Mucosa of descending colon (tissue), 3 donors: Measurements from ENCODE around the gene SLC4A2. TPM values are rescaled to one million over a fixed set of nuclear protein-coding genes. Genes with fewer than 3 reads are reported as not detected.
A peak's percentile ranks its signal among the peaks of the same experiment; 100 is the strongest.

Source experiments
- ATAC-seq: fragments of 200-7000 bp; cut with Tn5 transposase; one replicate; pipeline ENCODE4 v1.9.1; 2020; ENCODE audit warnings: mild to moderate bottlenecking, moderate library complexity
- DNase-seq, 3 donors: peaks; one replicate each; pipeline ENCODE4 v3.0.0-alpha.2; 2020
- H3K36me3 ChIP-seq: fragments of 200-600 bp; one replicate; pipeline ENCODE4 v1.8.0; 2021; ENCODE audit warnings: low read depth, mild to moderate bottlenecking
- H3K4me1 ChIP-seq: fragments of 200-600 bp; one replicate; pipeline ENCODE4 v1.8.0; 2021; ENCODE audit warnings: low read depth, mild to moderate bottlenecking
- H3K4me3 ChIP-seq: fragments of 200-600 bp; one replicate; pipeline ENCODE4 v1.8.0; 2021; ENCODE audit warnings: mild to moderate bottlenecking
- H3K9me3 ChIP-seq: fragments of 200-600 bp; one replicate; pipeline ENCODE4 v1.8.0; 2021; ENCODE audit warnings: mild to moderate bottlenecking
- intact Hi-C, 2 donors: fragments of 100-400 bp; cut with DNase I in 1 of 2; cut with micrococcal nuclease in 1 of 2; formaldehyde crosslinking; loops; one replicate each; pipeline versions ENCODE4 v1.11.0 to v1.11.1; 2022; cut with DNase I, micrococcal nuclease
- total RNA-seq, 3 donors: library from RNA; stranded (reverse); fragmentation: NEBNext Ultra II Directional in 2 of 3; extraction: Animal tissue kit (Norgen Biotek cat#: 25700) in 2 of 3; gene quantifications; one replicate each; pipeline versions ENCODE4 v1.2.1 to v1.2.4, GENCODE V29; 2021 to 2023
- TF ChIP-seq, protein P1 (sequence below): fragments of 200-600 bp; IDR thresholded peaks from one replicate; pipeline ENCODE4 v1.8.0; 2022; ENCODE audit warnings: antibody characterized with exemption, mild to moderate bottlenecking
- donor health status: DM: no; HTN: no; CAD: no; lungs with moderate emphysema.
- donor health status: DM: no; HTN: no; CAD: no.
- donor health status: DM: no; HTN: yes; CAD: no.

Gene SLC4A2
- total RNA-seq, 3 donors from 2014 or later: 82.2 to 168 (median 89.5) TPM

- Histone ChIP-seq H3K4me1 (peaks cover 13% of the 10 kb centered on the region), H3K9me3 (no peaks in the 10 kb centered on the region), H3K36me3 (no peaks in the 10 kb centered on the region), H3K4me3 (no peak overlapping the region)
- ATAC-seq: no peak
- DNase-seq: no peak
- TF ChIP-seq, protein P1, sequence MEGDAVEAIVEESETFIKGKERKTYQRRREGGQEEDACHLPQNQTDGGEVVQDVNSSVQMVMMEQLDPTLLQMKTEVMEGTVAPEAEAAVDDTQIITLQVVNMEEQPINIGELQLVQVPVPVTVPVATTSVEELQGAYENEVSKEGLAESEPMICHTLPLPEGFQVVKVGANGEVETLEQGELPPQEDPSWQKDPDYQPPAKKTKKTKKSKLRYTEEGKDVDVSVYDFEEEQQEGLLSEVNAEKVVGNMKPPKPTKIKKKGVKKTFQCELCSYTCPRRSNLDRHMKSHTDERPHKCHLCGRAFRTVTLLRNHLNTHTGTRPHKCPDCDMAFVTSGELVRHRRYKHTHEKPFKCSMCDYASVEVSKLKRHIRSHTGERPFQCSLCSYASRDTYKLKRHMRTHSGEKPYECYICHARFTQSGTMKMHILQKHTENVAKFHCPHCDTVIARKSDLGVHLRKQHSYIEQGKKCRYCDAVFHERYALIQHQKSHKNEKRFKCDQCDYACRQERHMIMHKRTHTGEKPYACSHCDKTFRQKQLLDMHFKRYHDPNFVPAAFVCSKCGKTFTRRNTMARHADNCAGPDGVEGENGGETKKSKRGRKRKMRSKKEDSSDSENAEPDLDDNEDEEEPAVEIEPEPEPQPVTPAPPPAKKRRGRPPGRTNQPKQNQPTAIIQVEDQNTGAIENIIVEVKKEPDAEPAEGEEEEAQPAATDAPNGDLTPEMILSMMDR: no peak
- intact Hi-C loops: no loop called here
These were observed 16.6 kb downstream of the SLC4A2 start for GRCh38 chr7:151075978-151076426.

DNA sequence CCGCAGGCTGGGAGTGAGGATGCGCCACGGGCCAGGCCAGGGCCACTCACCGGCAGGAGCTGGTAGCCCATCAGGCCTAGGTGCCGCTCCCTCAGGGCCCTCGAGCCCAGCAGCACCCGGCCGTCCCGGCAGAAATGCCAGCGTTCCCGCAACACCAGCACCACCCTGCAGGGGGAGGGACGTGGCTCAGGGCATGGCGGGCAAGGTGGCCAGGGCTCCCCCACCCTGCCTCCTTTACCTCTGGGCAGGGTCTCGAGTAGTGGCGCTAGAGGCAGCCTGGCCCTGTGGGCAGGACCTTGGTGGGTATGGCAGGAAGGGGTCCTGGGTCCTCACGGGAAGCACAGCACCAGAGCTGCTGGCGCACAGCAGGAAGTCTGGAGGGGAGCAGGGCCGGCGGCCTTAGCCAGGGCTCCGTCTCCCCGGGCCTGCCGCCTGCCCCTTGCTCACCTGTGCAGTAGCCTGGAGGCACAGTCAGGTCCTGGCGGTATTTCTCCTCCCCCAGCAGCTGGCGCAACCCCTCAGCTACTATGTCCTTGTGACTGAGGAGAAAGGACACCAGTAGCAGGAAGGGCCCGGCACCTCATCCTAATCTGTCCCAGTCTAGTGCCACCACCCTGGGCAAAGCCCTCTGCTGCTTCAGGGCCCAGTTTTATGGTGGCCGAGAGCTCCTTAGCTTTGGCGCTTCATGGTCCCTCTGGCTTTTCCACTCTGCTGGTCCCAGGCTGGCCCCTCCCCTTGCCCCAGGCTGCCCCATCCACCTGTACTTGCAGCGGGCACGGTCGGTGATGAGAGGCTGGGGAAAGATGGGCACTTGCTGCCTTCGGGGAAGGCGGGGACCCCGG lies 17.7 kb downstream of the SLC4A2 start:
- peak in 2 of 3 donors; percentile 51 to 53 for DNase-seq
- Histone ChIP-seq H3K36me3 (no peaks in the 10 kb centered on the region), H3K9me3 (no peaks in the 10 kb centered on the region), H3K4me1 (peaks cover 24% of the 10 kb centered on the region), H3K4me3 (no peak overlapping the region)
- no peak for ATAC-seq
- TF ChIP-seq, protein P1: no peak
- intact Hi-C loops: no loop called here

GRCh38 chr7:151077705-151078232 lies 18.4 kb downstream of the SLC4A2 start:
- TF ChIP-seq, protein P1: no peak
- Histone ChIP-seq H3K4me1 (peaks cover 28% of the 10 kb centered on the region), H3K4me3 (no peak overlapping the region), H3K36me3 (no peaks in the 10 kb centered on the region), H3K9me3 (no peaks in the 10 kb centered on the region)
- intact Hi-C loops: no loop called here
- DNase-seq: no peak
- ATAC-seq: no peak

DNA sequence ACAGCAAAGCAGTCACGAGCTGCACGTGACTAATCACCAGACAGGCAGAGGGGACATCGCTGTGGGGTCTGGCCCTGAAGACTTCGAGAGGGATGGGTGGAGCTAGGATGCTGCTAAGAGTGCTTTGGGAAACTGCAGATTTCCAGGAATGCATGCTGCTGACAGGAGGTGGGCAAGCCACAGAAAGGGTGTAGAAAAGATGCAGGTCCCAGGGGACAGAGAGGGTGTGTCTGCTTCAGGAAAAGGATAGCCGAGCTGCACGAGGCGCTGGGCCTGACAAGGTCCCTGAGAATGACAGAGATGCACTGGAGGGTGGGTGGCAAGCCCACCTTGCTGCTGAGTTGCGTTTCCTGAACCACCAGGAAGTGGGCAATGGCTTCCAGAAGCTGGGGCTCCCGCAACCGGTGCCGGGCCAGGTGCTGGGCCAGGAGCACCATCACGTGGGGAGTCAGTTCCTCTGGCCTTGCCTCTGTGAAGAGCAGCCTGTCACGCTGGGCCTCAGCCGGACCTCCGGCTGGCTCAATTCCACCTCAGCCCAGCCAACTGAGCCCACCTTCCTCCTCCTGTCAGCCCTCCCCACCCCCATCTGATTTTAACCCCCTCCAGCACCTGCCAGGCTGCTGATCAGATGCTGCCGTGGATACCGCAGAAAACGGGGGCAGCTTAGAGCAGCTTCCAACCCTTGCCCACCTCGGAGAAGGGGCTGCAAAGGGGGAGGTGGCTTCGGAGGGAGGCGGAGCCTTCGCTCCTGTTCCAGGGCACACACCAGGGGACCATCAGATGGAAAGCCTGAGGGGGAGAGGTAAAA lies 19.0 kb downstream of the SLC4A2 start:
- no peaks in the 10 kb centered on the region for H3K9me3 ChIP-seq
- intact Hi-C loops: no loop called here
- no peaks in the 10 kb centered on the region for H3K36me3 ChIP-seq
- peaks cover 28% of the 10 kb centered on the region for H3K4me1 ChIP-seq
- TF ChIP-seq, protein P1: no peak
- peak in 1 of 3 donors; percentile 38 for DNase-seq
- H3K4me3 ChIP-seq: no peak overlapping the region
- no peak for ATAC-seq

GRCh38 chr7:151079199-151079910 lies 20.0 kb downstream of the SLC4A2 start:
- TF ChIP-seq, protein P1: no peak
- no peaks in the 10 kb centered on the region for H3K9me3 ChIP-seq
- H3K36me3 ChIP-seq: no peaks in the 10 kb centered on the region
- peaks cover 28% of the 10 kb centered on the region for H3K4me1 ChIP-seq
- intact Hi-C loops: no loop called here
- peak in 2 of 3 donors; percentile 41 to 63 for DNase-seq
- no peak for ATAC-seq
- H3K4me3 ChIP-seq: no peak overlapping the region
